Astrocyte (in vitro differentiated cells and primary cell): ENCODE results near the gene CHD1L. TPM values are rescaled to one million over a fixed set of nuclear protein-coding genes. Genes with fewer than 3 reads are reported as not detected.

Source experiments
- DNase-seq: peaks from one replicate; pipeline ENCODE4 v3.0.0-alpha.2; 2010; ENCODE audit warnings: low read depth
- FAIRE-seq: peaks from 2 replicates; lab custom pipeline; 2011; peaks lifted over from hg19 to GRCh38; lab: Jason Lieb, UNC
- H2AFZ ChIP-seq: 2 replicates; pipeline ENCODE4 v1.6.0; 2012; ENCODE audit warnings: low read depth, low read length, inconsistent platforms
- H3K27ac ChIP-seq: 2 replicates; pipeline ENCODE4 v1.5.1; 2011; ENCODE audit warnings: low read depth, low read length, inconsistent platforms
- H3K27me3 ChIP-seq: 2 replicates; pipeline ENCODE4 v1.6.0; 2011; ENCODE audit warnings: low read length, inconsistent platforms; ENCODE audit not compliant: insufficient read depth
- H3K36me3 ChIP-seq: 2 replicates; pipeline ENCODE4 v1.5.1; 2011; ENCODE audit warnings: low read length, inconsistent platforms; ENCODE audit not compliant: insufficient read depth
- H3K4me1 ChIP-seq: 2 replicates; pipeline ENCODE4 v1.5.1; 2011; ENCODE audit warnings: low read length, inconsistent platforms; ENCODE audit not compliant: insufficient read depth
- H3K4me2 ChIP-seq: 2 replicates; pipeline ENCODE4 v1.6.0; 2012; ENCODE audit warnings: low read length, inconsistent platforms
- H3K4me3 ChIP-seq: 2 replicates; pipeline ENCODE4 v1.5.1; 2011; ENCODE audit warnings: low read depth, mild to moderate bottlenecking, low read length, inconsistent platforms; ENCODE audit not compliant: insufficient read depth
- H3K79me2 ChIP-seq: 2 replicates; pipeline ENCODE4 v1.6.0; 2012; ENCODE audit warnings: mild to moderate bottlenecking, low read length, inconsistent platforms; ENCODE audit not compliant: insufficient read depth
- H3K9ac ChIP-seq: 2 replicates; pipeline ENCODE4 v1.6.0; 2012; ENCODE audit warnings: mild to moderate bottlenecking, low read length, inconsistent platforms
- H3K9me3 ChIP-seq: 2 replicates; pipeline ENCODE4 v1.5.1; 2012; ENCODE audit warnings: low read depth, mild to moderate bottlenecking, low read length, inconsistent platforms; ENCODE audit not compliant: insufficient read depth
- H4K20me1 ChIP-seq: 2 replicates; pipeline ENCODE4 v1.6.0; 2012; ENCODE audit warnings: low read length, inconsistent platforms; ENCODE audit not compliant: insufficient read depth
- H3K27ac Mint-ChIP-seq: one replicate; pipeline ENCODE4 v1.8.0; 2021; ENCODE audit warnings: mild to moderate bottlenecking, mixed read lengths; ENCODE audit not compliant: unreplicated experiment
- H3K27me3 Mint-ChIP-seq: one replicate; pipeline ENCODE4 v1.8.0; 2021; ENCODE audit warnings: low read depth, mixed read lengths; ENCODE audit not compliant: unreplicated experiment
- H3K36me3 Mint-ChIP-seq: one replicate; pipeline ENCODE4 v1.8.0; 2021; ENCODE audit warnings: low read depth, mixed read lengths; ENCODE audit not compliant: unreplicated experiment
- H3K4me1 Mint-ChIP-seq: one replicate; pipeline ENCODE4 v1.8.0; 2021; ENCODE audit warnings: low read depth, mixed read lengths; ENCODE audit not compliant: unreplicated experiment
- H3K4me3 Mint-ChIP-seq: one replicate; pipeline ENCODE4 v1.8.0; 2021; ENCODE audit warnings: mild to moderate bottlenecking, moderate library complexity, mixed read lengths; ENCODE audit not compliant: unreplicated experiment
- H3K9me3 Mint-ChIP-seq: one replicate; pipeline ENCODE4 v1.8.0; 2021; ENCODE audit warnings: mild to moderate bottlenecking, mixed read lengths; ENCODE audit not compliant: unreplicated experiment
- CTCF ChIP-seq: IDR thresholded peaks from 2 replicates; pipeline ENCODE4 v1.5.1; 2011; ENCODE audit warnings: low read depth, mild to moderate bottlenecking, inconsistent platforms, low read length, moderate library complexity; ENCODE audit not compliant: insufficient read depth
- EZH2 ChIP-seq: IDR thresholded peaks from 2 replicates; pipeline ENCODE4 v1.6.1; 2012; ENCODE audit warnings: mild to moderate bottlenecking, low read length, inconsistent platforms; ENCODE audit not compliant: insufficient read depth
- total RNA-seq: library from RNA; stranded (reverse); gene quantifications from 2 replicates; pipeline ENCODE4 v1.2.1, GENCODE V29; 2021

CHD1L gene
- total RNA-seq, 1 donor from 2014 or later = 44.2 TPM

DNA sequence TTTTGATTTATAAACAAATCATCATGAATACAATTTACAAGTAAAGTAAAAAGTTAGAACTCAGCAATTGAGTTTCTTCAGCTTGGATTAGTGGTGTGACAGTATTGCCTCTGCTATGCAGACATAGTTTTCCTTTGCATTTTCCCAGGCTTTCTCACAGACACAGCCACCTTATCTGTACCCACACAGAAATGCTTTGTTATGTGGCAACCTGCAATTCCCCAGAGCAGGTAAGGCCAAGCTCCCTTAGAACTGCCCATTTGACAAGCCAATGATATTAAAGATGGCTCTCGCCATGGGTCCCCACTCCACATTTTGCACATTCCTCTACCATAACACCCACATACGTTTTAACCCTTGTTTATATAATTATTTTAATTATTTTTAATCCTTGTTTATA, 31.5 kb upstream of the CHD1L start:
- FAIRE-seq = no peak
- no peaks in the 10 kb centered on the region for H3K9me3 Mint-ChIP-seq
- H3K27me3 Mint-ChIP-seq = no peaks in the 10 kb centered on the region
- Histone ChIP-seq H3K27ac (no peak overlapping the region), H3K9ac (no peak overlapping the region), H3K9me3 (no peaks in the 10 kb centered on the region), H3K4me2 (no peak overlapping the region), H3K36me3 (no peaks in the 10 kb centered on the region), H3K4me3 (no peak overlapping the region), H3K27me3 (no peaks in the 10 kb centered on the region), H3K4me1 (no peaks in the 10 kb centered on the region), H2AFZ (no peak overlapping the region), H4K20me1 (no peaks in the 10 kb centered on the region), H3K79me2 (no peaks in the 10 kb centered on the region)
- DNase-seq = no peak
- H3K4me3 Mint-ChIP-seq = no peak overlapping the region
- H3K36me3 Mint-ChIP-seq = no peaks in the 10 kb centered on the region
- peaks cover 14% of the 10 kb centered on the region for H3K4me1 Mint-ChIP-seq
- TF ChIP-seq CTCF (no peak), EZH2 (no peak)
- H3K27ac Mint-ChIP-seq = no peak overlapping the region

DNA sequence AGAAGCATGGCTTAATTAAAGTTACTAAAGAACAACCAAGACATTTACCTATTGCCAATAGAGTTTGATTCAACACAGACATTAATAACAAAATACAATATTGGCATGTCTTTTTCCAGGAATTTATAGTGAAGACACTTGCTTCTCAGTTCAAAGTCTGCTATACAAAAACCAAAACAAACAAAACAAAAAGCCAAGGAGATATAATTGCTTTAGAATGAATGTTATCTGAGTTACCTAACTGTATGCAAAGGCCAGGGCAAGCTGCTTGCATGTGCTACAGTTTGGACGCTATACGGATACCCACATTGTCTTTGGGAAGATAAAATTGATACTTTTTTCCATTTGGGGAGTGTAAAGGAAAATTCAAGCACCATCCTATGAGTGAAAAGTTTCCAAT, 30.9 kb upstream of the CHD1L start:
- Histone ChIP-seq H3K4me1 (no peaks in the 10 kb centered on the region), H3K4me3 (no peak overlapping the region), H4K20me1 (no peaks in the 10 kb centered on the region), H3K4me2 (no peak overlapping the region), H3K36me3 (no peaks in the 10 kb centered on the region), H3K9me3 (no peaks in the 10 kb centered on the region), H3K27me3 (no peaks in the 10 kb centered on the region), H3K27ac (no peak overlapping the region), H3K9ac (no peak overlapping the region), H2AFZ (no peak overlapping the region), H3K79me2 (no peaks in the 10 kb centered on the region)
- Mint-ChIP-seq H3K4me1 (peaks cover 14% of the 10 kb centered on the region), H3K36me3 (no peaks in the 10 kb centered on the region), H3K4me3 (no peak overlapping the region), H3K27ac (no peak overlapping the region), H3K27me3 (no peaks in the 10 kb centered on the region), H3K9me3 (no peaks in the 10 kb centered on the region)
- DNase-seq (no peak), FAIRE-seq (no peak)
- no peak for TF ChIP-seq EZH2
- TF ChIP-seq CTCF = no peak

GRCh38 chr1:147213271-147213670, 29.2 kb upstream of the CHD1L start:
- H3K9ac ChIP-seq = no peak overlapping the region
- H3K79me2 ChIP-seq = no peaks in the 10 kb centered on the region
- H3K36me3 ChIP-seq = no peaks in the 10 kb centered on the region
- no peaks in the 10 kb centered on the region for H3K4me1 ChIP-seq
- H3K9me3 ChIP-seq = no peaks in the 10 kb centered on the region
- H3K4me3 ChIP-seq = no peak overlapping the region
- TF ChIP-seq CTCF (no peak), EZH2 (no peak)
- H2AFZ ChIP-seq = no peak overlapping the region
- Mint-ChIP-seq H3K36me3 (no peaks in the 10 kb centered on the region), H3K4me1 (peaks cover 14% of the 10 kb centered on the region), H3K9me3 (no peaks in the 10 kb centered on the region), H3K27me3 (no peaks in the 10 kb centered on the region), H3K27ac (no peak overlapping the region), H3K4me3 (no peak overlapping the region)
- no peak for FAIRE-seq
- no peak overlapping the region for H3K4me2 ChIP-seq
- no peak for DNase-seq
- no peaks in the 10 kb centered on the region for H4K20me1 ChIP-seq
- H3K27me3 ChIP-seq = no peaks in the 10 kb centered on the region
- H3K27ac ChIP-seq = no peak overlapping the region
